ENCODE data around the gene GTPBP1.

The GTPBP1 gene

GRCh38 chr22:38745676-38746460 lies 40.1 kb downstream of the GTPBP1 start:
- H3K4me3 ChIP-seq (ENCODE audit: low read length): no peak overlapping the region
- no peaks in the 10 kb centered on the region for H3K79me2 ChIP-seq (ENCODE audit: control insufficient read depth, low read length)
- no peaks in the 10 kb centered on the region for H3K27me3 ChIP-seq (ENCODE audit: control insufficient read depth, low read length)

DNA sequence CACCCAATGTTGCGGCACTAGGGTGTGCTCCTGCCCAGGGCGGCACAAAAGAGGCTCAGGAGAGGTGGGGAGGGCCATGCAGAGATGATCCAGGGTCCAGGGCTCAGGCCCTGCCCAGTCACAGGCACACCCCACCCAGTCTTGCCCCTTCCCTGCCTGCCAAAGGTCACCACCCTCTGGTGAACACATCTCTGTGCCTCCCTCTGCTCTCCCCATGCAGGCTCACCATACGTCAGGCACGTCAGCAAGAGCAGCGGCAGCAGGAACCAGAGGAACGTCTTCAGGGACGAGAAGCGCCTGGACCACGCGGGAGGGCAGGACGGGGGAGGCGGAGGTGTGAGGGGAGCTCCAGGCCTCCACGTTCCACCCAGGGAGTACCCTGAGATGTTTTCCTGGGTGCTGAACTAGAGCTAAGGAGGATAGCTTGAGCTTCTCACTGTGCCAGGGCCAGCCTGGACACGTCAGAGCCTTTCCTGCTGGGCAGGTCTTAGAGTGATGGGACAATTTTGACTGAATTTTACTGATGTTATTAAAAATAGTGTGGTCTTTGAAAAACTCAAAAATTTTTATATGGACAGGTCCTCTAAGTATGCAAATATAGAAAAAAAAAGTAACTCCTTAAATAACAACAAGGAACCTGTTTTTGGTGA lies 42.9 kb downstream of the GTPBP1 start:
- Histone ChIP-seq H3K4me3 (ENCODE audit: low read length) (no peak overlapping the region), H3K36me3 (ENCODE audit: control insufficient read depth, low read length) (peaks cover 80% of the 10 kb centered on the region), H3K4me2 (ENCODE audit: low read length) (no peak overlapping the region)

More at GRCh38 chr22:38745676-38746460, 40.1 kb downstream of the GTPBP1 start:
- H3K4me1 ChIP-seq (ENCODE audit: control insufficient read depth, low read length): peaks cover 7% of the 10 kb centered on the region; the same call in 1 of the 2 replicates
- no peaks in the 10 kb centered on the region for H3K9me2 ChIP-seq (replicated peaks; ENCODE audit: control insufficient read depth, low read length)
- H4K20me1 ChIP-seq (ENCODE audit: control insufficient read depth, insufficient read depth, low read depth, low read length): no peaks in the 10 kb centered on the region
- no peak for TF ChIP-seq EZH2phosphoT487 (IDR thresholded peaks at IDR 0.05; ENCODE audit: borderline replicate concordance, low read length)
- TF ChIP-seq, protein P1, sequence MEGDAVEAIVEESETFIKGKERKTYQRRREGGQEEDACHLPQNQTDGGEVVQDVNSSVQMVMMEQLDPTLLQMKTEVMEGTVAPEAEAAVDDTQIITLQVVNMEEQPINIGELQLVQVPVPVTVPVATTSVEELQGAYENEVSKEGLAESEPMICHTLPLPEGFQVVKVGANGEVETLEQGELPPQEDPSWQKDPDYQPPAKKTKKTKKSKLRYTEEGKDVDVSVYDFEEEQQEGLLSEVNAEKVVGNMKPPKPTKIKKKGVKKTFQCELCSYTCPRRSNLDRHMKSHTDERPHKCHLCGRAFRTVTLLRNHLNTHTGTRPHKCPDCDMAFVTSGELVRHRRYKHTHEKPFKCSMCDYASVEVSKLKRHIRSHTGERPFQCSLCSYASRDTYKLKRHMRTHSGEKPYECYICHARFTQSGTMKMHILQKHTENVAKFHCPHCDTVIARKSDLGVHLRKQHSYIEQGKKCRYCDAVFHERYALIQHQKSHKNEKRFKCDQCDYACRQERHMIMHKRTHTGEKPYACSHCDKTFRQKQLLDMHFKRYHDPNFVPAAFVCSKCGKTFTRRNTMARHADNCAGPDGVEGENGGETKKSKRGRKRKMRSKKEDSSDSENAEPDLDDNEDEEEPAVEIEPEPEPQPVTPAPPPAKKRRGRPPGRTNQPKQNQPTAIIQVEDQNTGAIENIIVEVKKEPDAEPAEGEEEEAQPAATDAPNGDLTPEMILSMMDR (IDR thresholded peaks at IDR 0.05; ENCODE audit: low read depth, low read length, poor library complexity, severe bottlenecking): no peak
- no peak overlapping the region for H3K4me2 ChIP-seq (ENCODE audit: low read length)
- H3K36me3 ChIP-seq (ENCODE audit: control insufficient read depth, low read length): peaks cover 87% of the 10 kb centered on the region
- H3K27ac ChIP-seq (ENCODE audit: low read depth, low read length): no peak overlapping the region
- no peaks in the 10 kb centered on the region for H3K9me3 ChIP-seq (ENCODE audit: control insufficient read depth, insufficient read depth, low read length)
- 0 out of 2 replicates have a peak, but pooled peaks cover 3% of the 10 kb centered on the region for H3F3A ChIP-seq (ENCODE audit: control insufficient read depth, insufficient read depth)

DNA sequence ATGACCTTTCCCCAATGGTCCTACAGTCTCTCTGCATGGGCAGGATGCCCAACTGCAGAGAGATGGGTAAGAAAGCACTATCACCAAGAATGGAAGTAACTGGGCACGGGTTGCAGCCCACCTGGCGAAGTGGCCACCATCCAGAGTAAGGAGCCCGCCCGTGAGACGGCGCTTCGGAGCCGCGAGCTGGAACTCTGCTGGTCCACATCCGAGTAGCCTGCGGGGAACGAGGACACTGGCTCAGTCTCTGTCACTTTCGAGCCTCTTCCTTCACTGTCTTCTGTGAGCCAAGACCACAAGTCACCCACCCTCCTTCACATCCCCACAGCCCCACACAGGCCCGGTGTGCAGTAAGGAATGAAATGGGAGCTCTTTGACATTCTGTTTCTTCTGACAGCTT lies 44.4 kb downstream of the GTPBP1 start:
- H3K4me3 ChIP-seq (ENCODE audit: low read length): no peak overlapping the region
- H3K9me2 ChIP-seq (replicated peaks; ENCODE audit: control insufficient read depth, low read length): no peaks in the 10 kb centered on the region
- H3K4me1 ChIP-seq (ENCODE audit: control insufficient read depth, low read length): peaks cover 44% of the 10 kb centered on the region
- peaks cover 26% of the 10 kb centered on the region for H3K79me2 ChIP-seq (ENCODE audit: control insufficient read depth, low read length)
- no peaks in the 10 kb centered on the region for H3K27me3 ChIP-seq (ENCODE audit: control insufficient read depth, low read length)
- TF ChIP-seq, protein P1 (IDR thresholded peaks at IDR 0.05; ENCODE audit: low read depth, low read length, poor library complexity, severe bottlenecking): no peak
- TF ChIP-seq EZH2phosphoT487 (IDR thresholded peaks at IDR 0.05; ENCODE audit: borderline replicate concordance, low read length): no peak
- H3F3A ChIP-seq (ENCODE audit: control insufficient read depth, insufficient read depth): peaks cover 9% of the 10 kb centered on the region
- no peak overlapping the region for H3K4me2 ChIP-seq (ENCODE audit: low read length)
- 0 out of 2 replicates have a peak, but pooled peaks cover 3% of the 10 kb centered on the region for H4K20me1 ChIP-seq (ENCODE audit: control insufficient read depth, insufficient read depth, low read depth, low read length)
- H3K27ac ChIP-seq (ENCODE audit: low read depth, low read length): no peak overlapping the region
- no peaks in the 10 kb centered on the region for H3K9me3 ChIP-seq (ENCODE audit: control insufficient read depth, insufficient read depth, low read length)
- H3K36me3 ChIP-seq (ENCODE audit: control insufficient read depth, low read length): peaks cover 79% of the 10 kb centered on the region

More for the DNA sequence above, 42.9 kb downstream of the GTPBP1 start:
- Histone ChIP-seq H3K79me2 (ENCODE audit: control insufficient read depth, low read length) (peaks cover 13% of the 10 kb centered on the region), H3K27ac (ENCODE audit: low read depth, low read length) (no peak overlapping the region), H3K4me1 (ENCODE audit: control insufficient read depth, low read length) (peaks cover 32% of the 10 kb centered on the region), H3F3A (ENCODE audit: control insufficient read depth, insufficient read depth) (0 out of 2 replicates have a peak, but pooled peaks cover 3% of the 10 kb centered on the region), H4K20me1 (ENCODE audit: control insufficient read depth, insufficient read depth, low read depth, low read length) (no peaks in the 10 kb centered on the region), H3K27me3 (ENCODE audit: control insufficient read depth, low read length) (no peaks in the 10 kb centered on the region), H3K9me2 (replicated peaks; ENCODE audit: control insufficient read depth, low read length) (no peaks in the 10 kb centered on the region), H3K9me3 (ENCODE audit: control insufficient read depth, insufficient read depth, low read length) (no peaks in the 10 kb centered on the region)
- TF ChIP-seq, protein P1 (IDR thresholded peaks at IDR 0.05; ENCODE audit: low read depth, low read length, poor library complexity, severe bottlenecking): no peak
- TF ChIP-seq EZH2phosphoT487 (IDR thresholded peaks at IDR 0.05; ENCODE audit: borderline replicate concordance, low read length): no peak
